AG09309 (cell line): Measurements from ENCODE around the gene CHID1.

Experiments
- DNase-seq: peaks from one replicate; pipeline ENCODE4 v3.0.0-alpha.2; 2010; ENCODE audit warnings: low read depth
- H3K4me3 ChIP-seq: 2 replicates; pipeline ENCODE4 v1.5.1; 2011; ENCODE audit warnings: mild to moderate bottlenecking, low read depth, low read length, moderate library complexity; ENCODE audit not compliant: control insufficient read depth
- CTCF ChIP-seq: IDR thresholded peaks from 2 replicates; pipeline ENCODE4 v1.5.1; 2011; ENCODE audit warnings: mild to moderate bottlenecking, low read depth, low read length, inconsistent platforms; ENCODE audit not compliant: insufficient read depth, control insufficient read depth; ENCODE audit errors: missing control alignments

The CHID1 gene

GRCh38 chr11:831118-831864 is 79.3 kb downstream of the CHID1 start:
- DNase-seq, result no peak
- H3K4me3 ChIP-seq, result no peak overlapping the region
- no peak for TF ChIP-seq CTCF

GRCh38 chr11:830295-831117 is 80.1 kb downstream of the CHID1 start:
- DNase-seq, result no peak

GRCh38 chr11:829847-830294 is 80.7 kb downstream of the CHID1 start:
- DNase-seq, result no peak
- H3K4me3 ChIP-seq, result no peak overlapping the region
- TF ChIP-seq CTCF, result no peak

More at GRCh38 chr11:830295-831117, 80.1 kb downstream of the CHID1 start:
- no peak for TF ChIP-seq CTCF
- peak overlapping the region; percentile 28 for H3K4me3 ChIP-seq

- no peak for DNase-seq
- TF ChIP-seq CTCF, result no peak
- H3K4me3 ChIP-seq, result no peak overlapping the region
These were observed 81.3 kb downstream of the CHID1 start for GRCh38 chr11:829176-829846.

GRCh38 chr11:828506-829175 is 82.0 kb downstream of the CHID1 start:
- DNase-seq, result no peak
- TF ChIP-seq CTCF, result no peak
- H3K4me3 ChIP-seq, result no peak overlapping the region

- no peak for DNase-seq
- peak within 1 kb of the TSS; percentile 14 for H3K4me3 ChIP-seq
- TF ChIP-seq CTCF, result no peak
These were observed 82.8 kb downstream of the CHID1 start, which contains the start of gene CRACR2B for GRCh38 chr11:827897-828192. Gene CRACR2B, plus strand, starts transcription at chr11:827919. Its CDS starts 689 bp downstream, at chr11:828608.
